Thyroid gland (tissue), 4 donors: Measurements from ENCODE around the gene VASP. TPM values are rescaled to one million over a fixed set of nuclear protein-coding genes. Genes with fewer than 3 reads are reported as not detected.

Experiments
- DNase-seq, 2 donors: peaks; one replicate each; pipeline ENCODE4 v3.0.0-alpha.2; 2019
- H3K27ac ChIP-seq, 3 donors: fragments of 200-600 bp; sonication (generic); 1 replicate in 2 of 3; 2 replicates in 1 of 3; pipeline ENCODE4 v1.5.1; 2016 to 2019; ENCODE audit warnings: mild to moderate bottlenecking in 1 of 3, moderate library complexity in 1 of 3
- H3K27me3 ChIP-seq: fragments of 200-600 bp; sonication (generic); one replicate; pipeline ENCODE4 v1.5.1; 2019
- H3K36me3 ChIP-seq, 2 donors: fragments of 200-600 bp; sonication (generic); one replicate each; pipeline ENCODE4 v1.5.1; 2016 to 2019
- H3K4me1 ChIP-seq, 2 donors: fragments of 200-600 bp; sonication (generic); one replicate each; pipeline ENCODE4 v1.5.1; 2017 to 2019
- H3K4me3 ChIP-seq, 3 donors: fragments of 200-600 bp; sonication (generic); replicated peaks in 1 of 3; 1 replicate in 2 of 3; 2 replicates in 1 of 3; pipeline ENCODE4 v1.5.1; 2016; ENCODE audit warnings: mild to moderate bottlenecking in 1 of 3
- H3K9me3 ChIP-seq: fragments of 200-600 bp; sonication (generic); one replicate; pipeline ENCODE4 v1.5.1; 2017
- POLR2A ChIP-seq, 2 donors: fragments of 450-650 bp; IDR thresholded peaks; one replicate each; pipeline ENCODE4 v1.6.1; 2017; ENCODE audit warnings: antibody characterized with exemption in 2 of 2, mild to moderate bottlenecking in 2 of 2, moderate library complexity in 1 of 2
- WGBS, 2 donors: methylation state at CpG; one replicate each; pipeline ENCODE4 v1.1.5; 2017; 5-methylcytosine and 5-hydroxymethylcytosine counted together
- intact Hi-C: fragments of 100-400 bp; cut with DNase I; formaldehyde crosslinking; loops from one replicate; pipeline ENCODE4 v1.15.1; 2023
- total RNA-seq, 4 donors: library from RNA; depleted of rRNA; stranded (reverse); fragments of >200 nt; gene quantifications; one replicate each; pipeline ENCODE4 v1.2.3, GENCODE V29; 2016
- TF ChIP-seq, protein P1 (sequence below), 6 experiments: fragments of 200-600 bp in 3 of 6; fragments of 450-650 bp in 3 of 6; sonication (generic) in 3 of 6; IDR thresholded peaks; one replicate each; pipeline ENCODE4 v1.5.1; 2016 to 2019; ENCODE audit warnings: antibody characterized with exemption in 6 of 6, mild to moderate bottlenecking in 2 of 6, inconsistent platforms in 1 of 6, moderate library complexity in 1 of 6

The VASP gene
- total RNA-seq, 4 donors from 2014 or later = 34.3 to 50.8 (median 45.1) TPM

- intact Hi-C loops = no loop called here
- WGBS, 2 donors = 89 to 90% methylated on average over 16 of the region's 16 CpGs
- Histone ChIP-seq H3K27me3 (no peaks in the 10 kb centered on the region), H3K4me3 (no peak overlapping the region), H3K36me3 (no peaks in the 10 kb centered on the region), H3K4me1 (peaks cover 23 to 43% of the 10 kb centered on the region in 2 donors), H3K9me3 (no peaks in the 10 kb centered on the region), H3K27ac (no peak overlapping the region)
- TF ChIP-seq, protein P1, sequence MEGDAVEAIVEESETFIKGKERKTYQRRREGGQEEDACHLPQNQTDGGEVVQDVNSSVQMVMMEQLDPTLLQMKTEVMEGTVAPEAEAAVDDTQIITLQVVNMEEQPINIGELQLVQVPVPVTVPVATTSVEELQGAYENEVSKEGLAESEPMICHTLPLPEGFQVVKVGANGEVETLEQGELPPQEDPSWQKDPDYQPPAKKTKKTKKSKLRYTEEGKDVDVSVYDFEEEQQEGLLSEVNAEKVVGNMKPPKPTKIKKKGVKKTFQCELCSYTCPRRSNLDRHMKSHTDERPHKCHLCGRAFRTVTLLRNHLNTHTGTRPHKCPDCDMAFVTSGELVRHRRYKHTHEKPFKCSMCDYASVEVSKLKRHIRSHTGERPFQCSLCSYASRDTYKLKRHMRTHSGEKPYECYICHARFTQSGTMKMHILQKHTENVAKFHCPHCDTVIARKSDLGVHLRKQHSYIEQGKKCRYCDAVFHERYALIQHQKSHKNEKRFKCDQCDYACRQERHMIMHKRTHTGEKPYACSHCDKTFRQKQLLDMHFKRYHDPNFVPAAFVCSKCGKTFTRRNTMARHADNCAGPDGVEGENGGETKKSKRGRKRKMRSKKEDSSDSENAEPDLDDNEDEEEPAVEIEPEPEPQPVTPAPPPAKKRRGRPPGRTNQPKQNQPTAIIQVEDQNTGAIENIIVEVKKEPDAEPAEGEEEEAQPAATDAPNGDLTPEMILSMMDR (IDR thresholded peaks at IDR 0.05) = no peak
- no peak for DNase-seq
Measured at GRCh38 chr19:45471111-45471930, 36.0 kb upstream of the VASP start.

- 58 to 59% methylated on average over 7 of the region's 7 CpGs for WGBS, 2 donors
- no peaks in the 10 kb centered on the region for H3K36me3 ChIP-seq
- H3K4me3 ChIP-seq = no peak overlapping the region
- no peak for TF ChIP-seq POLR2A (IDR thresholded peaks at IDR 0.05)
- TF ChIP-seq, protein P1 (IDR thresholded peaks at IDR 0.05) = no peak
- H3K4me1 ChIP-seq = peaks cover 21 to 43% of the 10 kb centered on the region in 2 donors
- H3K27me3 ChIP-seq = no peaks in the 10 kb centered on the region
- intact Hi-C loops = no loop called here
- DNase-seq = no peak
- no peaks in the 10 kb centered on the region for H3K9me3 ChIP-seq
- no peak overlapping the region for H3K27ac ChIP-seq
Measured at GRCh38 chr19:45471931-45472562, 35.2 kb upstream of the VASP start.

DNA sequence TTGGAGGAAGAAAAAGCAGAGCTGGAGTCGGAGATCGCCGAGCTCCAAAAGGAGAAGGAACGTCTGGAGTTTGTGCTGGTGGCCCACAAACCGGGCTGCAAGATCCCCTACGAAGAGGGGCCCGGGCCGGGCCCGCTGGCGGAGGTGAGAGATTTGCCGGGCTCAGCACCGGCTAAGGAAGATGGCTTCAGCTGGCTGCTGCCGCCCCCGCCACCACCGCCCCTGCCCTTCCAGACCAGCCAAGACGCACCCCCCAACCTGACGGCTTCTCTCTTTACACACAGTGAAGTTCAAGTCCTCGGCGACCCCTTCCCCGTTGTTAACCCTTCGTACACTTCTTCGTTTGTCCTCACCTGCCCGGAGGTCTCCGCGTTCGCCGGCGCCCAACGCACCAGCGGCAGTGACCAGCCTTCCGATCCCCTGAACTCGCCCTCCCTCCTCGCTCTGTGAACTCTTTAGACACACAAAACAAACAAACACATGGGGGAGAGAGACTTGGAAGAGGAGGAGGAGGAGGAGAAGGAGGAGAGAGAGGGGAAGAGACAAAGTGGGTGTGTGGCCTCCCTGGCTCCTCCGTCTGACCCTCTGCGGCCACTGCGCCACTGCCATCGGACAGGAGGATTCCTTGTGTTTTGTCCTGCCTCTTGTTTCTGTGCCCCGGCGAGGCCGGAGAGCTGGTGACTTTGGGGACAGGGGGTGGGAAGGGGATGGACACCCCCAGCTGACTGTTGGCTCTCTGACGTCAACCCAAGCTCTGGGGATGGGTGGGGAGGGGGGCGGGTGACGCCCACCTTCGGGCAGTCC lies 34.5 kb upstream of the VASP start:
- no peaks in the 10 kb centered on the region for H3K9me3 ChIP-seq
- intact Hi-C loops = no loop called here
- H3K4me3 ChIP-seq = peak overlapping the region in 1 of 3 donors; percentile 11
- no peaks in the 10 kb centered on the region for H3K27me3 ChIP-seq
- TF ChIP-seq, protein P1 (IDR thresholded peaks at IDR 0.05) = no peak
- TF ChIP-seq POLR2A (IDR thresholded peaks at IDR 0.05) = no peak
- peak; percentile 26 to 30 for DNase-seq
- H3K27ac ChIP-seq = peak overlapping the region in 1 of 3 donors; percentile 14
- H3K4me1 ChIP-seq = peaks cover 18 to 44% of the 10 kb centered on the region in 2 donors
- 19 to 36% methylated on average over 31 to 41 of the region's 44 CpGs for WGBS, 2 donors
- no peaks in the 10 kb centered on the region for H3K36me3 ChIP-seq

DNA sequence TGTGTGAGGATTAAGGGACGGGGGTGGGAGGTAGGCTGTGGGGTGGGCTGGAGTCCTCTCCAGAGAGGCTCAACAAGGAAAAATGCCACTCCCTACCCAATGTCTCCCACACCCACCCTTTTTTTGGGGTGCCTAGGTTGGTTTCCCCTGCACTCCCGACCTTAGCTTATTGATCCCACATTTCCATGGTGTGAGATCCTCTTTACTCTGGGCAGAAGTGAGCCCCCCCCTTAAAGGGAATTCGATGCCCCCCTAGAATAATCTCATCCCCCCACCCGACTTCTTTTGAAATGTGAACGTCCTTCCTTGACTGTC lies 34.0 kb upstream of the VASP start:
- Histone ChIP-seq H3K27me3 (no peaks in the 10 kb centered on the region), H3K36me3 (no peaks in the 10 kb centered on the region), H3K4me1 (peaks cover 13 to 43% of the 10 kb centered on the region in 2 donors), H3K4me3 (no peak overlapping the region), H3K27ac (no peak overlapping the region), H3K9me3 (no peaks in the 10 kb centered on the region)
- 42 to 48% methylated on average over 5 of the region's 5 CpGs for WGBS, 2 donors
- DNase-seq = no peak
- TF ChIP-seq, protein P1 (IDR thresholded peaks at IDR 0.05) = no peak
- no peak for TF ChIP-seq POLR2A (IDR thresholded peaks at IDR 0.05)
- intact Hi-C loops = no loop called here
